Measurements from ENCODE around the gene RPL13.
A peak's percentile ranks its signal among the peaks of the same experiment; 100 is the strongest.
"Not testable (repeated sequence)": the region's sequence is repeated elsewhere in the genome, so short reads cannot be mapped to it uniquely, and the experiment has no call there.

Gene RPL13

GRCh38 chr16:89557690-89558490 is 2.6 kb upstream of the RPL13 start:
- H3K4me3 ChIP-seq (ENCODE audit: low read length), result no peak overlapping the region
- no peak for DNase-seq (ENCODE audit: low read depth, low spot score)

GRCh38 chr16:89561142-89561883 is 831 bp downstream of the RPL13 start:
- H3K4me3 ChIP-seq (ENCODE audit: low read length), result peak overlapping the region; percentile 90
- DNase-seq (ENCODE audit: low read depth, low spot score), result no peak

GRCh38 chr16:89561884-89562599 is 1.6 kb downstream of the RPL13 start:
- DNase-seq (ENCODE audit: low read depth, low spot score), result no peak
- peak overlapping the region; percentile 90 for H3K4me3 ChIP-seq (ENCODE audit: low read length)

GRCh38 chr16:89562939-89563338 is 2.5 kb downstream of the RPL13 start:
- DNase-seq (ENCODE audit: low read depth, low spot score), result no peak
- H3K4me3 ChIP-seq (ENCODE audit: low read length), result no peak overlapping the region

- no peak overlapping the region for H3K4me3 ChIP-seq (ENCODE audit: low read length)
- DNase-seq (ENCODE audit: low read depth, low spot score), result no peak
These were observed 3.3 kb downstream of the RPL13 start for GRCh38 chr16:89563639-89564392.

GRCh38 chr16:89564476-89565255 is 4.2 kb downstream of the RPL13 start:
- DNase-seq (ENCODE audit: low read depth, low spot score), result no peak
- no peak overlapping the region for H3K4me3 ChIP-seq (ENCODE audit: low read length)

GRCh38 chr16:89565256-89565505 is 4.7 kb downstream of the RPL13 start:
- no peak overlapping the region for H3K4me3 ChIP-seq (ENCODE audit: low read length)
- no peak for DNase-seq (ENCODE audit: low read depth, low spot score)

GRCh38 chr16:89565506-89566372 is 5.3 kb downstream of the RPL13 start:
- DNase-seq (ENCODE audit: low read depth, low spot score), result no peak
- H3K4me3 ChIP-seq (ENCODE audit: low read length), result no peak overlapping the region

GRCh38 chr16:89567656-89568594 is 7.4 kb downstream of the RPL13 start:
- no peak overlapping the region for H3K4me3 ChIP-seq (ENCODE audit: low read length)
- DNase-seq (ENCODE audit: low read depth, low spot score), result no peak

GRCh38 chr16:89569506-89570341 is 9.2 kb downstream of the RPL13 start:
- H3K4me3 ChIP-seq (ENCODE audit: low read length), result no peak overlapping the region
- DNase-seq (ENCODE audit: low read depth, low spot score), result no peak

GRCh38 chr16:89570342-89570923 is 10.0 kb downstream of the RPL13 start:
- H3K4me3 ChIP-seq (ENCODE audit: low read length), result no peak overlapping the region
- DNase-seq (ENCODE audit: low read depth, low spot score), result no peak

GRCh38 chr16:89570983-89571598 is 10.6 kb downstream of the RPL13 start:
- DNase-seq (ENCODE audit: low read depth, low spot score); H3K4me3 ChIP-seq (ENCODE audit: low read length): not testable (repeated sequence)

GRCh38 chr16:89571636-89572035 is 11.2 kb downstream of the RPL13 start:
- no peak overlapping the region for H3K4me3 ChIP-seq (ENCODE audit: low read length)
- no peak for DNase-seq (ENCODE audit: low read depth, low spot score)

- H3K4me3 ChIP-seq (ENCODE audit: low read length), result no peak overlapping the region
These were observed 11.6 kb downstream of the RPL13 start for GRCh38 chr16:89572073-89572484.

GRCh38 chr16:89572485-89573205 is 12.2 kb downstream of the RPL13 start:
- no peak for DNase-seq (ENCODE audit: low read depth, low spot score)
- no peak overlapping the region for H3K4me3 ChIP-seq (ENCODE audit: low read length)

More at GRCh38 chr16:89572073-89572484, 11.6 kb downstream of the RPL13 start:
- no peak for DNase-seq (ENCODE audit: low read depth, low spot score)
